Measurements from ENCODE around the gene MARVELD1. TPM values are rescaled to one million over a fixed set of nuclear protein-coding genes. Genes with fewer than 3 reads are reported as not detected.

The MARVELD1 gene
- total RNA-seq, 2 experiments from 2014 or later: 3.9 to 4.6 TPM

GRCh38 chr10:97762816-97763215 lies 49.3 kb downstream of the MARVELD1 start:
- ChIA-PET POLR2A (interaction anchor here (0.6 to 0.7 kb wide), 2 partner anchors 99 to 1902 kb away, joined by 3 read pairs; no protein-coding TSS in a partner anchor), CTCF (no interaction called here)

DNA sequence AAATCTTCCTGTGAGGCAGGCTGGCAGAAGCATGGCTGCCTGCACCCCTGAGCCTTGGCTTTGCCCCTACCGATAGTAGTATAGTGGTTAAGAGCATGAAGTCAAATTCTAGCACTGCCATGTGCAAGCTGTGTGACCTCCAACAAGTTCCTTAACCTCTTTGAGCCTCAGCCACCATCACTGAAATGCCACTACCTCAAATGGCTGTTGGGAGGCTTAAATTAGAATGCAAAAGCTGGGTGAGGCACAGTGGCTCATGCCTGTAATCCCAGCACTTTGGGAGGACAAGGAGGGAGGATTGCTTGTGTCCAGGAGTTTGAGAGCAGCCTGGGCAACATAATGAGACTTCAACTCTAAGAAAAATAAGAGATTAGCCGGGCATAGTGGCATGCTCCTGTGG lies 49.9 kb downstream of the MARVELD1 start:
- CTCF ChIA-PET: interaction anchor here (0.7 kb wide), 2 partner anchors 58 to 307 kb away, joined by 4 read pairs; no protein-coding TSS in a partner anchor
- POLR2A ChIA-PET: no interaction called here

GRCh38 chr10:97763947-97764346 lies 50.4 kb downstream of the MARVELD1 start:
- ChIA-PET POLR2A (no interaction called here), CTCF (interaction anchor here (0.7 kb wide), 2 partner anchors 58 to 308 kb away, joined by 4 read pairs; no protein-coding TSS in a partner anchor)

DNA sequence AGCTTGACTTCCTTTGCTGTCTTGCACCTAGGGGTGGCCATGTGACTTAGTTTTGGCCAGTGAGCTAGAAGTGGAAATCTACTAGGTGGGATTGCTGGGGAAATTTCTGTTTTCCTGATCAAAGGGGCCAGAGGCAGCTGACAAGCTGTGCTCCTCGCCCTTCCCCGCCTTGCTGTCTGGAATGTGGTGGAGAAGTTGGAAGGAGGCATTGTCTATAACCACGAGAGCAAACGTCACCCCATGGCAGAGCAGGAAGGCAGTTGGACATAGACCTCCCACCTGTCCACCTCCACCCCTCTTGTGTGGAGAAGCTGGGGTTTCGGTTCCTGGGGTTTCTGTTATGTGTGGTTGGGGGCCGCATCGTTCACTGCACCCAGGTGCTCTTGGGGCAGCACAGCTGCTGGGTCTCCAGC lies 51.0 kb downstream of the MARVELD1 start:
- POLR2A ChIA-PET: no interaction called here
- CTCF ChIA-PET: no interaction called here

DNA sequence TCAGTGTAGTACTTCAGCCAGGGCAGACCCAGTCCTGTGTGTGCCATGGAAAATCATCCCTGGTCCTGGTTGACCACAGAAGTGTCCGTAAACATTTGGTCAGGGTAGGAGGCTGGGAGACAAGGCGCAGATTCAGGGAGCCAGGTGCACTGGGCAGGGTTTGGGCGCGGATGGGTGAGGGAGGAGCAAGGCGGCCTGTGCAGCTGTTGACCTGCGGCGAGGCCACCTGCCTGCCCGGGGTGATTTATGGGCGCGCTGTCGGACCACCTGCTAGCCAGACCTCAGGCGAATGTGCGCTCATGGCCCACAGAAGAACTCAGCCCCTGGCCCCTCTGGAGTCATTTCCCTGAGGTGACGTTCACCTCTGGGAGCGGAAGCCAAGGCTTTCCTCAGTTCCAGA lies 51.7 kb downstream of the MARVELD1 start:
- POLR2A ChIA-PET: no interaction called here
- CTCF ChIA-PET: no interaction called here

DNA sequence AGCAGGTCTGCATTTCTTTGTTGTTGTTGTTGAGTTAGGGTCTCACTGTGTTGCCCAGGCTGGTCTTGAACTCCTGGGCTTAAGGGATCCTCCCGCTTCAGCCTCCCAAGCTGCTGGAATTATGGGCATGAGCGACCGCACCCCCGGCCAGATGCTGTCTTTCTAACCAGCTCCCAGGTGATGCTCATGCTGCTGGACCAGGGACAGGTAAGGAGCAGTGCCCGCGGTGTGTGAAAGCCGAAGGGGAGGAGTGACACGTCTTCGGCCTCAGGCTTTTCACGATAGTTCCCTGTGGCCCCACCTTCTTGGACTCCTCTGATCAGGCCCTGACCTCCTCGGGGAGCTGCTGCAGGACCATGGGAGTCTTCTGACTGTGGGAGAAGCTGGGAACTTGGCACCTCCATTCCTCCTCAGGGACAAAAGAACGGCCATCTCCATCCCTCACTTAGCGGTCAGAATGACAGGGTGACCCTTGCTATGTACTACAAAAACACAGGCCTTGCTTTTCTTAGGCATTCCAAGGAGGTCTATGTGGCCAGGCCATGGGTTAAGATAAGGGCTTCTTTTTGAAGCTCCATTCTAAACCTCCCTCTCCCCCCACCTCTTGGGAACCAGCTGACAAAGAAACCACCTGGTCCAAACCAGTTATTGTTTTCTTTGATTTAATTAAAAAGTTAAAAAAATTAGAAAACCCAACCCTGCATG lies 52.7 kb downstream of the MARVELD1 start:
- POLR2A ChIA-PET: no interaction called here
- CTCF ChIA-PET: interaction anchor here (1.2 kb wide), 1 partner anchor 105 kb away, joined by 3 read pairs; no protein-coding TSS in a partner anchor

DNA sequence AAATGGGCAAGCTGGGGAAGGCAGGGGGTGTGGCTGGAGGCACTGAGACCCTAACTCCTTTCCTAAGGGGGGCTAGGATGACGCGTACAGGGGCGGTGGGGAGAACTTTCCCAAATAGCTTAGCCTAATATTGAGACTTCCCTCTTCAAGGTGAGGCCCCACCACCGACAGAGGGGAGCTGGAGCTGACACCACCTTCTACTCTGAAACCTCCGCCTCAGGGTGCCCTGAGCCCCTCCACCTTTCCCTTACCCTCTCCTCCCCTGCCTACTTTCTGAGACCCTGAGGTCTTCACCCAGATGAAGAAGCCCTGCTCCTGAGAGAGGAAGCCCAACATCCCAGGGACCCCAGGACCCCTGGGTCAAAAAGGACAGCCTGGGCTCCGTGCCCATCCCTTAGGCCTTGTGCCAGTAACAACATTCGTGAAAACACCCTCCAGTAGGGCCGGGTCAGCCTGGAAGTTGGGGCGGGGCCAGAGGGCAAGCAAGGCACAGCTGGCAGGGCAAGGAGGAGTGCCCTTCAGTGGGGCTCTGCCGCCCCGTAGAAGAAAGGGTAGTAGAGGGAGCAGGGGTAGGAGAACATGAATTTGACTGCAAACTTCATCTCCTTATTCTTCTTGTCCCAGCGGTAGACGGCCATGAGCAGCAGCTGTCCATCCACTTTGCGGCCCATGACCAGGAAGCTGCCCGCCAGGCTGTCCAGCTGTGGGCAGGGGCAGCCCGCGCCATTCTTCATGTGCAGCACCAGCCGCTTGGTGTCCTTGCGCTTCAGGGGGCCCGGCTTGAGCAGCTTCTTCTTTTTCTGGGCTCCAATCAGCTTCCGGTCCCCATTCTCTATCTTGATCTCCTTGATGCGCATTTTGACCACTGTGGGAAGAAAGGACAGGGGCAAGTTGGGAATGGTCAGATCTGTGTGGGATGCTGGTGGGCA lies 53.7 kb downstream of the MARVELD1 start:
- ChIA-PET POLR2A (no interaction called here), CTCF (no interaction called here)

Other genes with a start within 250 kb of the MARVELD1 start
- gene MMS19, start 215.3 kb upstream of the MARVELD1 start, total RNA-seq: 100 to 1,000 TPM in 1 of 2 experiments, 10 to 100 TPM in 1; 98.0 to 100 TPM
- 1 to 10 TPM; 2.1 to 2.3 TPM for gene UBTD1, start 214.8 kb upstream of the MARVELD1 start, total RNA-seq
- under 1 TPM in 1 of 2 experiments, not detected in 1; 0.13 TPM for gene ANKRD2, start 141.0 kb upstream of the MARVELD1 start, total RNA-seq
- not detected for gene HOGA1, start 129.3 kb upstream of the MARVELD1 start, total RNA-seq
- not detected for gene C10orf62, start 124.0 kb upstream of the MARVELD1 start, total RNA-seq
- gene MORN4, start 80.2 kb upstream of the MARVELD1 start, total RNA-seq: 1 to 10 TPM; 3.6 TPM
- 10 to 100 TPM; 14.6 to 15.0 TPM for gene PI4K2A, start 73.1 kb upstream of the MARVELD1 start, total RNA-seq
- gene AVPI1, start 26.5 kb upstream of the MARVELD1 start, total RNA-seq: 1 to 10 TPM; 2.5 to 3.0 TPM
- gene ZFYVE27, start 23.4 kb downstream of the MARVELD1 start, total RNA-seq: 10 to 100 TPM; 28.3 to 30.4 TPM
- gene SFRP5, start 58.3 kb downstream of the MARVELD1 start, total RNA-seq: under 1 TPM in 1 of 2 experiments, not detected in 1; 0.11 TPM
- under 1 TPM; 0.25 to 0.40 TPM for gene GOLGA7B, start 136.1 kb downstream of the MARVELD1 start, total RNA-seq